Ovary (tissue), 9 donors: Measurements from ENCODE around the gene HDHD2. TPM values are rescaled to one million over a fixed set of nuclear protein-coding genes. Genes with fewer than 3 reads are reported as not detected.

Experiments used
- DNase-seq, 5 donors: peaks; one replicate each; pipeline ENCODE4 v3.0.0-alpha.2; 2019 to 2020
- H3K27ac ChIP-seq, 2 donors: fragments of 200-600 bp; one replicate each; pipeline versions ENCODE4 v1.5.1 to v1.8.0; 2019 to 2022
- H3K27me3 ChIP-seq: fragments of 200-600 bp; one replicate; pipeline ENCODE4 v1.8.0; 2022
- H3K36me3 ChIP-seq: fragments of 200-600 bp; sonication (generic); one replicate; pipeline ENCODE4 v1.5.1; 2019
- H3K4me1 ChIP-seq: one replicate; pipeline ENCODE4 v1.8.1; 2013; ENCODE audit warnings: mild to moderate bottlenecking, moderate library complexity; ENCODE audit not compliant: insufficient read depth
- H3K4me3 ChIP-seq: fragments of 200-600 bp; sonication (generic); one replicate; pipeline ENCODE4 v1.5.1; 2017
- H3K9me3 ChIP-seq, 2 donors: fragments of 200-600 bp in 1 of 2; sonication (generic) in 1 of 2; one replicate each; pipeline versions ENCODE4 v1.5.1 to v1.8.1; 2013 to 2019; ENCODE audit warnings: mild to moderate bottlenecking in 1 of 2, moderate library complexity in 1 of 2
- EP300 ChIP-seq: sonication (generic); formaldehyde crosslinking; IDR thresholded peaks from one replicate; pipeline ENCODE4 v1.6.1; 2017; ENCODE audit warnings: antibody characterized with exemption
- POLR2A ChIP-seq: fragments of 450-650 bp; IDR thresholded peaks from one replicate; pipeline ENCODE4 v1.6.1; 2017; ENCODE audit warnings: antibody characterized with exemption, mild to moderate bottlenecking, moderate library complexity
- WGBS, 3 donors: extraction: QIAGEN DNeasy Blood & Tissue Kit in 1 of 3; methylation state at CpG; one replicate each; pipeline versions ENCODE4 v1.1.5 to v1.1.7; 2013 to 2017; 5-methylcytosine and 5-hydroxymethylcytosine counted together
- intact Hi-C, 4 donors: fragments of 100-400 bp; cut with DNase I; formaldehyde crosslinking; loops; one replicate each; pipeline versions ENCODE4 v1.11.0 to v1.15.1; 2022 to 2023
- polyA plus RNA-seq, 2 donors: library from polyadenylated mRNA; stranded (reverse); fragments of 200-250 nt in 1 of 2; fragments of 350-450 nt in 1 of 2; fragmentation: Illumina TruSeq in 1 of 2; extraction: RNeasy Lipid Tissue Mini Kit (QIAGEN cat#74804) in 1 of 2; gene quantifications; one replicate each; pipeline ENCODE4 v1.2.3, GENCODE V29; 2013 to 2014
- total RNA-seq, 7 donors: library from RNA; depleted of rRNA in 2 of 7; stranded (reverse); fragments of >200 nt in 2 of 7; fragmentation: NEBNext Ultra II Directional in 3 of 7; extraction: Animal tissue kit (Norgen Biotek cat#: 25700) in 3 of 7; gene quantifications; one replicate each; pipeline versions ENCODE4 v1.1.0 to v1.2.4, GENCODE V29; 2016 to 2023
- TF ChIP-seq, protein P1 (sequence below), 3 donors: fragments of 450-650 bp in 2 of 3; fragments of 200-600 bp in 1 of 3; IDR thresholded peaks; one replicate each; pipeline versions ENCODE4 v1.5.1 to v1.8.0; 2016 to 2022; ENCODE audit warnings: antibody characterized with exemption in 3 of 3, mild to moderate bottlenecking in 1 of 3
- donor health status: DM: no; HTN: no; CAD: no; lungs with moderate emphysema.
- donor health status: DM: no; HTN: no; CAD: no.
- donor health status: Bipolar disorder and iron deficiency.
- donor health status: DM: yes; HTN: yes; CAD: no.
- donor health status: DM: no; HTN: no; CAD: no.
- donor health status: DM: yes; HTN: yes; CAD: no.

The HDHD2 gene
- total and polyA plus RNA-seq, 9 donors, result 18.2 to 48.4 (median 36.7) TPM

DNA sequence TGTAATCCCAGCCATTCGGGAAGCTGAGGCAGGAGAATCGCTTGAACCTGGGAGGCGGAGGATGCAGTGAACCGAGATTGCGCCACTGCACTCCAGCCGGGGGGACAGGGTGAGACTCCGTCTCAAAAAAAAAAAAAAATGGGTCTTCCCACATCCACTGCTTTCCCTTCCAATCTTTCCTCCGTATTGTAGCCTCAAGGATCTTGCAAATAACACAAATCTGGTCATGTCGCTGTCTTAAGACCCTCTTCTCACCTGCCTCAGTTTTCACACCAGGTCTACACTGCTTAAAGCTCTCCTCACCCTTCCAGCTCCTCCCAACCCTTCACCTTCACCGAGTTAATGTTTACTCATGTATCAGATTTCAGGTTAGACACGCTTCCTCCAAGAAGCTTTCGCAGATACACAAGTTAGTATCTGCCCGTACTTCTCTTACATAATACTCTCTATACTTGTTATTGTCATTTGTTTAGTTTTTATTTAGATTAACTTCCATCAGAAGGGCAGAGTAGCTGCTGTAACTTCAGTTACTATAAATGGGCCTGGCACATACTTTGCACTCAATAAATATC, 24.3 kb upstream of the HDHD2 start:
- 79 to 81% (median 79%) methylated on average over 13 of the region's 13 CpGs for WGBS, 3 donors
- no peak for DNase-seq
- no peak for TF ChIP-seq POLR2A
- TF ChIP-seq EP300, result no peak
- TF ChIP-seq, protein P1, sequence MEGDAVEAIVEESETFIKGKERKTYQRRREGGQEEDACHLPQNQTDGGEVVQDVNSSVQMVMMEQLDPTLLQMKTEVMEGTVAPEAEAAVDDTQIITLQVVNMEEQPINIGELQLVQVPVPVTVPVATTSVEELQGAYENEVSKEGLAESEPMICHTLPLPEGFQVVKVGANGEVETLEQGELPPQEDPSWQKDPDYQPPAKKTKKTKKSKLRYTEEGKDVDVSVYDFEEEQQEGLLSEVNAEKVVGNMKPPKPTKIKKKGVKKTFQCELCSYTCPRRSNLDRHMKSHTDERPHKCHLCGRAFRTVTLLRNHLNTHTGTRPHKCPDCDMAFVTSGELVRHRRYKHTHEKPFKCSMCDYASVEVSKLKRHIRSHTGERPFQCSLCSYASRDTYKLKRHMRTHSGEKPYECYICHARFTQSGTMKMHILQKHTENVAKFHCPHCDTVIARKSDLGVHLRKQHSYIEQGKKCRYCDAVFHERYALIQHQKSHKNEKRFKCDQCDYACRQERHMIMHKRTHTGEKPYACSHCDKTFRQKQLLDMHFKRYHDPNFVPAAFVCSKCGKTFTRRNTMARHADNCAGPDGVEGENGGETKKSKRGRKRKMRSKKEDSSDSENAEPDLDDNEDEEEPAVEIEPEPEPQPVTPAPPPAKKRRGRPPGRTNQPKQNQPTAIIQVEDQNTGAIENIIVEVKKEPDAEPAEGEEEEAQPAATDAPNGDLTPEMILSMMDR (IDR thresholded peaks at IDR 0.05), result no peak
- no peaks in the 10 kb centered on the region for H3K9me3 ChIP-seq
- no peaks in the 10 kb centered on the region for H3K36me3 ChIP-seq
- peak overlapping the region; percentile 99 for H3K4me3 ChIP-seq
- peaks cover 10% of the 10 kb centered on the region for H3K4me1 ChIP-seq
- no peaks in the 10 kb centered on the region for H3K27me3 ChIP-seq
- intact Hi-C loops, result no loop called here
- no peak overlapping the region for H3K27ac ChIP-seq

DNA sequence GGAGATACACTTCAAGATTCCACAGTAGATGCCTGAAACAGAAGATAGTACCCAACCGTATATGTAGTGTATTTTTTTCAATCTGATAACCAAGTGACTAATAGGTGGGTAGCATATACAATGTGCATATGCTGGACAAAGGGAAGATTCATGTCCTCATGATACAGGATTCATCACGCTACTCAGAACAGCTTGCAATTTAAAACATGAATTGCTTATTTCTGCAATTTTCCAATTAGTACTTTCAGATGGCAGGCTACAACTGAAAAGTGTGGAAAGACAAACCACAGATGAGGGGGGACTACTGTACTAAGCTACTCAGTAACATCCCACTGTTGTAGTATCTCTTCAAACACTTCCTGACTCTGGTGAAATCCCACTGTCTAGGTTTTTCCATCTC, 22.2 kb upstream of the HDHD2 start:
- no peak for DNase-seq
- Histone ChIP-seq H3K27me3 (peaks cover 2% of the 10 kb centered on the region), H3K27ac (no peak overlapping the region), H3K36me3 (no peaks in the 10 kb centered on the region), H3K9me3 (no peaks in the 10 kb centered on the region), H3K4me1 (peaks cover 10% of the 10 kb centered on the region), H3K4me3 (no peak overlapping the region)
- 78 to 81% (median 81%) methylated on average over 2 of the region's 2 CpGs for WGBS, 3 donors
- no peak for TF ChIP-seq POLR2A
- TF ChIP-seq, protein P1 (IDR thresholded peaks at IDR 0.05), result no peak
- no peak for TF ChIP-seq EP300
- intact Hi-C loops, result no loop called here

- Histone ChIP-seq H3K4me1 (peaks cover 5% of the 10 kb centered on the region), H3K36me3 (no peaks in the 10 kb centered on the region), H3K9me3 (no peaks in the 10 kb centered on the region), H3K27ac (no peak overlapping the region), H3K27me3 (peaks cover 2% of the 10 kb centered on the region), H3K4me3 (no peak overlapping the region)
- 77 to 95% (median 85%) methylated on average over 1 of the region's 1 CpG for WGBS, 3 donors
- TF ChIP-seq, protein P1 (IDR thresholded peaks at IDR 0.05), result no peak
- TF ChIP-seq POLR2A (no peak), EP300 (no peak)
- no peak for DNase-seq
- intact Hi-C loops, result no loop called here
Observed at GRCh38 chr18:47168913-47169312, 18.6 kb upstream of the HDHD2 start.

GRCh38 chr18:47168509-47168908, 18.2 kb upstream of the HDHD2 start:
- Histone ChIP-seq H3K36me3 (no peaks in the 10 kb centered on the region), H3K4me3 (no peak overlapping the region), H3K9me3 (no peaks in the 10 kb centered on the region), H3K27ac (no peak overlapping the region), H3K27me3 (peaks cover 2% of the 10 kb centered on the region), H3K4me1 (peaks cover 5% of the 10 kb centered on the region)
- DNase-seq, result no peak
- intact Hi-C loops, result no loop called here
- TF ChIP-seq, protein P1 (IDR thresholded peaks at IDR 0.05), result no peak
- no peak for TF ChIP-seq EP300
- no peak for TF ChIP-seq POLR2A
